A549 (cell line): ENCODE results near the gene DHX58.

Source experiments
- CTCF ChIP-seq: fragments of >200 bp; sonication (Bioruptor Twin); formaldehyde crosslinking; IDR thresholded peaks from 3 replicates; pipeline ENCODE4 v1.5.1; 2016
- MAX ChIP-seq: IDR thresholded peaks from 2 replicates; pipeline ENCODE4 v1.6.1; 2012
- MAZ ChIP-seq: fragments of 150-350 bp; IDR thresholded peaks from 2 replicates; pipeline ENCODE4 v1.6.1; 2014; ENCODE audit warnings: antibody characterized with exemption, low read depth, low read length, borderline replicate concordance

GRCh38 chr17:42118545-42118944 is 6.0 kb upstream of the DHX58 start:
- TF ChIP-seq MAX = no peak
- peak; percentile 64 for TF ChIP-seq CTCF
- no peak for TF ChIP-seq MAZ
